Panc1 (cell line): Measurements from ENCODE around the gene ABCG8. TPM values are rescaled to one million over a fixed set of nuclear protein-coding genes. Genes with fewer than 3 reads are reported as not detected.

Experiments used
- ATAC-seq: fragments of 200-7000 bp; cut with Tn5 transposase; 2 replicates; pipeline ENCODE4 v1.9.1; 2020; ENCODE audit warnings: mild to moderate bottlenecking, moderate library complexity
- BruUV-seq: library from RNA; stranded (reverse); fragments of 400-500 nt; replicated peaks from 2 replicates; lab custom pipeline; 2021; lab: Mats Ljungman, UMichigan
- CTCF ChIA-PET: fragments of 300-600 bp; sonication (Branson Sonifier 250); formaldehyde crosslinking; loops from one replicate; lab custom pipeline; 2022; ENCODE audit warnings: antibody characterized with exemption; lab: Charles Lee
- POLR2A ChIA-PET: fragments of 300-600 bp; sonication (Branson Sonifier 250); formaldehyde crosslinking; loops from one replicate; lab custom pipeline; 2022; ENCODE audit warnings: antibody characterized with exemption; lab: Charles Lee
- DNase-seq: peaks from one replicate; pipeline ENCODE4 v3.0.0-alpha.2; 2010; ENCODE audit warnings: low read depth, low spot score
- H3K27ac ChIP-seq: 2 replicates; pipeline ENCODE4 v1.5.1; 2011; ENCODE audit warnings: mild to moderate bottlenecking, low read length, inconsistent platforms
- H3K27me3 ChIP-seq: fragments of 200-500 bp; sonication (Bioruptor generic); 2 replicates; pipeline ENCODE4 v1.6.0; 2014; ENCODE audit warnings: low read length, inconsistent platforms; ENCODE audit not compliant: control insufficient read depth, insufficient read depth
- H3K36me3 ChIP-seq: fragments of 200-500 bp; sonication (Bioruptor generic); 2 replicates; pipeline ENCODE4 v1.5.1; 2014; ENCODE audit warnings: inconsistent platforms, mild to moderate bottlenecking, low read length, moderate library complexity; ENCODE audit not compliant: control insufficient read depth, insufficient read depth
- H3K4me1 ChIP-seq: 2 replicates; pipeline ENCODE4 v1.5.1; 2011; ENCODE audit warnings: inconsistent platforms, mild to moderate bottlenecking, low read length, moderate library complexity; ENCODE audit not compliant: control insufficient read depth, insufficient read depth
- H3K4me3 ChIP-seq, 2 experiments: 2 replicates each; pipeline ENCODE4 v1.5.1; 2011 to 2012; ENCODE audit warnings: low read depth in 2 of 2, low read length in 2 of 2, mild to moderate bottlenecking in 2 of 2, inconsistent platforms in 1 of 2, moderate library complexity in 1 of 2
- H3K9me3 ChIP-seq: fragments of 200-500 bp; sonication (Bioruptor generic); 2 replicates; pipeline ENCODE4 v1.5.1; 2014; ENCODE audit warnings: low read depth, mild to moderate bottlenecking, inconsistent platforms, low read length, moderate library complexity; ENCODE audit not compliant: control insufficient read depth, insufficient read depth
- POLR2AphosphoS5 ChIP-seq: IDR thresholded peaks from 2 replicates; pipeline ENCODE4 v1.6.1; 2012; ENCODE audit warnings: mild to moderate bottlenecking, low read depth, low read length, moderate library complexity
- REST ChIP-seq, 2 experiments: IDR thresholded peaks; 2 replicates each; pipeline ENCODE4 v1.6.1; 2011 to 2012; ENCODE audit warnings: low read depth in 2 of 2, control low read depth in 1 of 2, low read length in 1 of 2, mild to moderate bottlenecking in 1 of 2, moderate library complexity in 1 of 2; ENCODE audit not compliant: insufficient read depth in 1 of 2
- SIN3A ChIP-seq: IDR thresholded peaks from 2 replicates; pipeline ENCODE4 v1.6.1; 2012; ENCODE audit warnings: low read depth, mild to moderate bottlenecking, low read length, moderate library complexity, borderline replicate concordance; ENCODE audit not compliant: insufficient read depth
- TCF7L2 ChIP-seq: IDR thresholded peaks from 2 replicates; pipeline ENCODE4 v1.6.1; 2011; ENCODE audit warnings: mild to moderate bottlenecking, low read depth, low read length, inconsistent platforms
- in situ Hi-C: cut with HindIII; loops from 2 replicates; pipeline ENCODE4 v1.10.0; 2016; ENCODE audit warnings: low sequenced_read_pairs, low pct_unique_long_range_greater_than_20kb
- intact Hi-C: fragments of 100-400 bp; cut with micrococcal nuclease; formaldehyde crosslinking; loops from one replicate; pipeline ENCODE4 v1.10.0; 2022; ENCODE audit not compliant: unreplicated experiment
- total RNA-seq: library from RNA; stranded (reverse); gene quantifications from one replicate; pipeline ENCODE4 v1.2.1, GENCODE V29; 2021; ENCODE audit not compliant: unreplicated experiment
- TF ChIP-seq, protein P1 (sequence below): fragments of 450-650 bp; IDR thresholded peaks from 2 replicates; pipeline ENCODE4 v1.5.1; 2017; ENCODE audit warnings: mild to moderate bottlenecking

The ABCG8 gene
- total RNA-seq, 1 experiment from 2014 or later = 0.03 TPM

DNA sequence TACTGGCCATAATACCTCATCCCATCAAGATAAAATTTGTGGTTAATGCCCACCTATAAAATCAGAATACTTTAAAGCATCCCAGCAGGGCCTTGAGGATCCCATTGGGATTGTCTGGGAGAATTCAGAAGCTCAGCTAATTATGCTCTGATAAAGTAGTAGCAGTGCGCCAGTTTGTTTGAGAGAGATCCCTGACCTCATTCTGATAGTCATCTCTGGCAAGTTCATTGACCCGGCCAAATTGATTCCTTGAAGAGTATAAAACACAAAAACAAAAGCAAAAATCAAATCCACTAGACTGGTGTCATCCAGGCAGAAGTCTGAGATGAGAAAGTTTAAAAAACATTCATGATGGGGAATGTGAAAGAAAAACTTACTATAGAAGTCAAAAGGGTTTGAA lies 14.3 kb upstream of the ABCG8 start:
- Histone ChIP-seq H3K4me1 (no peaks in the 10 kb centered on the region), H3K36me3 (no peaks in the 10 kb centered on the region), H3K27me3 (peaks cover 4% of the 10 kb centered on the region), H3K9me3 (no peaks in the 10 kb centered on the region), H3K27ac (no peak overlapping the region), H3K4me3 (no peak overlapping the region)
- ChIA-PET POLR2A (no interaction called here), CTCF (no interaction called here)
- TF ChIP-seq TCF7L2 (no peak), REST (IDR thresholded peaks at IDR 0.05; ENCODE audit: insufficient read depth in 1 of 2, low read depth in 2 of 2, low read length in 1 of 2) (no peak), SIN3A (no peak), POLR2AphosphoS5 (no peak)
- TF ChIP-seq, protein P1, sequence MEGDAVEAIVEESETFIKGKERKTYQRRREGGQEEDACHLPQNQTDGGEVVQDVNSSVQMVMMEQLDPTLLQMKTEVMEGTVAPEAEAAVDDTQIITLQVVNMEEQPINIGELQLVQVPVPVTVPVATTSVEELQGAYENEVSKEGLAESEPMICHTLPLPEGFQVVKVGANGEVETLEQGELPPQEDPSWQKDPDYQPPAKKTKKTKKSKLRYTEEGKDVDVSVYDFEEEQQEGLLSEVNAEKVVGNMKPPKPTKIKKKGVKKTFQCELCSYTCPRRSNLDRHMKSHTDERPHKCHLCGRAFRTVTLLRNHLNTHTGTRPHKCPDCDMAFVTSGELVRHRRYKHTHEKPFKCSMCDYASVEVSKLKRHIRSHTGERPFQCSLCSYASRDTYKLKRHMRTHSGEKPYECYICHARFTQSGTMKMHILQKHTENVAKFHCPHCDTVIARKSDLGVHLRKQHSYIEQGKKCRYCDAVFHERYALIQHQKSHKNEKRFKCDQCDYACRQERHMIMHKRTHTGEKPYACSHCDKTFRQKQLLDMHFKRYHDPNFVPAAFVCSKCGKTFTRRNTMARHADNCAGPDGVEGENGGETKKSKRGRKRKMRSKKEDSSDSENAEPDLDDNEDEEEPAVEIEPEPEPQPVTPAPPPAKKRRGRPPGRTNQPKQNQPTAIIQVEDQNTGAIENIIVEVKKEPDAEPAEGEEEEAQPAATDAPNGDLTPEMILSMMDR = no peak
- ATAC-seq = no peak
- no peak for DNase-seq
- in situ Hi-C loops (no loop called here), intact Hi-C loops (no loop called here)
- BruUV-seq = no TSS peak

- POLR2A ChIA-PET = no interaction called here
- peaks cover 7% of the 10 kb centered on the region for H3K27me3 ChIP-seq
- no peak for TF ChIP-seq SIN3A
- no peak for TF ChIP-seq REST (IDR thresholded peaks at IDR 0.05; ENCODE audit: insufficient read depth in 1 of 2, low read depth in 2 of 2, low read length in 1 of 2)
- TF ChIP-seq TCF7L2 = no peak
- no peak for TF ChIP-seq POLR2AphosphoS5
- TF ChIP-seq, protein P1 = no peak
- DNase-seq = no peak
- intact Hi-C loops (no loop called here), in situ Hi-C loops (no loop called here)
- ATAC-seq = no peak
- no TSS peak for BruUV-seq
- no peak overlapping the region for H3K27ac ChIP-seq
- H3K36me3 ChIP-seq = no peaks in the 10 kb centered on the region
- no peaks in the 10 kb centered on the region for H3K4me1 ChIP-seq
- H3K9me3 ChIP-seq = no peaks in the 10 kb centered on the region
- no peak overlapping the region for H3K4me3 ChIP-seq
- CTCF ChIA-PET = no interaction called here
Observed at GRCh38 chr2:43824951-43825493, 13.7 kb upstream of the ABCG8 start.
